PC-9 (cell line): Measurements from ENCODE around the gene NKIRAS1.

Experiments
- CTCF ChIP-seq: fragments of 200-600 bp; sonication (generic); conservative IDR thresholded peaks from 2 replicates; pipeline ENCODE4 v1.6.1; 2017; ENCODE audit warnings: mixed run types, antibody characterized with exemption, mild to moderate bottlenecking, moderate library complexity
- EZH2 ChIP-seq: fragments of 200-600 bp; sonication (generic); IDR thresholded peaks from 2 replicates; pipeline ENCODE4 v1.8.0; 2017; ENCODE audit warnings: antibody characterized with exemption, low read depth

- no peak for TF ChIP-seq CTCF
- no peak for TF ChIP-seq EZH2
These were observed 4.3 kb upstream of the NKIRAS1 start for GRCh38 chr3:23921052-23921511.
